SK-N-SH (cell line): ENCODE measurements around the gene ADAMTS4. TPM values are rescaled to one million over a fixed set of nuclear protein-coding genes. Genes with fewer than 3 reads are reported as not detected.
A peak's percentile ranks its signal among the peaks of the same experiment; 100 is the strongest.

Source experiments
- CTCF ChIA-PET: fragments of 300-600, 350-600 bp; formaldehyde crosslinking; extraction: SDS; loops from one replicate; lab custom pipeline; 2021; lab: Yijun Ruan, JAX
- POLR2A ChIA-PET: fragments of 350-600 bp; sonication (Branson Sonifier 250); formaldehyde crosslinking; extraction: SDS; loops from one replicate; lab custom pipeline; 2020; ENCODE audit warnings: antibody characterized with exemption, inconsistent platforms; lab: Yijun Ruan, JAX
- DNase-seq: peaks from one replicate; pipeline ENCODE4 v3.0.0; 2012
- H2AFZ ChIP-seq: fragments of 200-600 bp; sonication (generic); 2 replicates; pipeline ENCODE4 v1.8.1; 2016; ENCODE audit warnings: antibody characterized with exemption, mild to moderate bottlenecking, low read depth
- H3F3A ChIP-seq: fragments of 200-600 bp; sonication (generic); replicated peaks from 2 replicates; pipeline ENCODE3; 2016; ENCODE audit warnings: antibody characterized with exemption, mild to moderate bottlenecking; ENCODE audit not compliant: insufficient read depth
- H3K27ac ChIP-seq, 2 experiments: fragments of 200-500 bp in 1 of 2; fragments of 200-600 bp in 1 of 2; sonication (Bioruptor generic) in 1 of 2; sonication (generic), shearing (Covaris generic) in 1 of 2; 2 replicates each; pipeline versions ENCODE4 v1.5.1 to v1.6.1; 2014 to 2016; ENCODE audit warnings: low read depth in 2 of 2, inconsistent platforms in 1 of 2, low read length in 1 of 2, mild to moderate bottlenecking in 1 of 2, mixed read lengths in 1 of 2
- H3K27me3 ChIP-seq: fragments of 200-600 bp; sonication (generic), shearing (Covaris generic); 2 replicates; pipeline ENCODE4 v1.6.1; 2016; ENCODE audit warnings: mixed run types; ENCODE audit not compliant: insufficient read depth
- H3K36me3 ChIP-seq, 2 experiments: fragments of 200-500 bp in 1 of 2; fragments of 200-600 bp in 1 of 2; sonication (Bioruptor generic) in 1 of 2; sonication (generic) in 1 of 2; replicated peaks in 1 of 2; 2 replicates each; pipeline versions ENCODE3 to v1.5.1; 2014 to 2016; ENCODE audit warnings: low read length in 1 of 2, mild to moderate bottlenecking in 1 of 2; ENCODE audit not compliant: insufficient read depth in 2 of 2, control insufficient read depth in 1 of 2
- H3K4me1 ChIP-seq, 2 experiments: fragments of 200-500 bp in 1 of 2; fragments of 200-600 bp in 1 of 2; sonication (Bioruptor generic) in 1 of 2; sonication (generic), shearing (Covaris generic) in 1 of 2; 2 replicates each; pipeline versions ENCODE4 v1.5.1 to v1.6.1; 2014 to 2016; ENCODE audit warnings: low read depth in 1 of 2, low read length in 1 of 2, mixed run types in 1 of 2; ENCODE audit not compliant: insufficient read depth in 2 of 2, control insufficient read depth in 1 of 2
- H3K4me2 ChIP-seq: fragments of 200-600 bp; sonication (generic), shearing (Covaris generic); 2 replicates; pipeline ENCODE4 v1.6.1; 2017; ENCODE audit warnings: mixed run types
- H3K4me3 ChIP-seq, 2 experiments: fragments of 200-500 bp in 1 of 2; fragments of 200-600 bp in 1 of 2; sonication (Bioruptor generic) in 1 of 2; sonication (generic), shearing (Covaris generic) in 1 of 2; 2 replicates each; pipeline versions ENCODE4 v1.5.1 to v1.8.1; 2014 to 2016; ENCODE audit warnings: low read depth in 2 of 2, inconsistent platforms in 1 of 2, low read length in 1 of 2, mild to moderate bottlenecking in 1 of 2, mixed read lengths in 1 of 2, moderate library complexity in 1 of 2
- H3K79me2 ChIP-seq: fragments of 200-600 bp; sonication (generic); 2 replicates; pipeline ENCODE4 v1.8.1; 2017; ENCODE audit warnings: mild to moderate bottlenecking; ENCODE audit not compliant: insufficient read depth
- H3K9ac ChIP-seq: fragments of 200-600 bp; sonication (generic); 2 replicates; pipeline ENCODE4 v1.6.1; 2017; ENCODE audit warnings: mixed run types
- H3K9me2 ChIP-seq: fragments of 200-600 bp; sonication (generic); 2 replicates; pipeline ENCODE4 v1.6.1; 2017; ENCODE audit warnings: mixed run types
- H3K9me3 ChIP-seq: fragments of 200-600 bp; sonication (generic); 2 replicates; pipeline ENCODE4 v1.6.1; 2017; ENCODE audit warnings: mixed run types, mild to moderate bottlenecking, moderate library complexity
- H4K20me1 ChIP-seq: fragments of 200-600 bp; sonication (generic); 2 replicates; pipeline ENCODE4 v1.6.1; 2017; ENCODE audit warnings: mild to moderate bottlenecking, mixed run types; ENCODE audit not compliant: insufficient read depth
- CHD2 ChIP-seq: fragments of 150-350 bp; IDR thresholded peaks from 2 replicates; pipeline ENCODE4 v1.6.1; 2018; ENCODE audit warnings: low read length; ENCODE audit not compliant: partially characterized antibody
- CTCF ChIP-seq: fragments of 200-600 bp; sonication (generic); IDR thresholded peaks from 2 replicates; pipeline ENCODE4 v1.6.1; 2017; ENCODE audit warnings: antibody characterized with exemption, mild to moderate bottlenecking, moderate library complexity
- EP300 ChIP-seq, 2 experiments: IDR thresholded peaks; 2 replicates each; pipeline versions ENCODE4 v1.4.0 to v1.6.1; 2012; ENCODE audit warnings: borderline replicate concordance in 1 of 2, low read depth in 1 of 2, low read length in 1 of 2
- EZH2phosphoT487 ChIP-seq: fragments of 200-600 bp; sonication (generic); IDR thresholded peaks from 2 replicates; pipeline ENCODE4 v1.6.1; 2017; ENCODE audit warnings: low read depth, mixed run types, mild to moderate bottlenecking, antibody characterized with exemption, moderate library complexity, borderline replicate concordance
- FOXJ3 ChIP-seq: sonication (generic); formaldehyde crosslinking; IDR thresholded peaks from 2 replicates; pipeline ENCODE4 v1.5.1; 2020; ENCODE audit warnings: mild to moderate bottlenecking, missing genetic modification reagents
- FOXM1 ChIP-seq: IDR thresholded peaks from 2 replicates; pipeline ENCODE4 v1.4.0; 2012; ENCODE audit warnings: low read depth, mild to moderate bottlenecking
- GABPA ChIP-seq: IDR thresholded peaks from 2 replicates; pipeline ENCODE4 v1.4.0; 2012; ENCODE audit warnings: low read depth, mild to moderate bottlenecking
- GATA2 ChIP-seq: sonication (generic); formaldehyde crosslinking; IDR thresholded peaks from 2 replicates; pipeline ENCODE4 v1.5.0; 2020; ENCODE audit warnings: mild to moderate bottlenecking, missing genetic modification reagents
- IRF3 ChIP-seq: fragments of 150-350 bp; IDR thresholded peaks from 2 replicates; pipeline ENCODE4 v1.6.1; 2016; ENCODE audit warnings: mild to moderate bottlenecking, low read depth, low read length
- JUND ChIP-seq: IDR thresholded peaks from 2 replicates; pipeline ENCODE4 v1.4.0; 2012
- MAX ChIP-seq: IDR thresholded peaks from 2 replicates; pipeline ENCODE4 v1.4.0; 2012; ENCODE audit warnings: low read depth
- NRF1 ChIP-seq: IDR thresholded peaks from 2 replicates; pipeline ENCODE4 v1.6.1; 2012; ENCODE audit warnings: low read depth, mild to moderate bottlenecking, low read length
- POLR2AphosphoS5 ChIP-seq: IDR thresholded peaks from 2 replicates; pipeline ENCODE4 v1.6.1; 2012; ENCODE audit warnings: low read depth, low read length
- RAD21 ChIP-seq: IDR thresholded peaks from 2 replicates; pipeline ENCODE4 v1.6.1; 2012; ENCODE audit warnings: mild to moderate bottlenecking, low read length
- RCOR1 ChIP-seq: fragments of 150-350 bp; IDR thresholded peaks from 2 replicates; pipeline ENCODE4 v1.6.1; 2017; ENCODE audit warnings: antibody characterized with exemption, low read length
- REST ChIP-seq: IDR thresholded peaks from 2 replicates; pipeline ENCODE4 v1.6.1; 2012; ENCODE audit warnings: mild to moderate bottlenecking, low read depth, low read length, moderate library complexity
- SMC3 ChIP-seq: IDR thresholded peaks from 2 replicates; pipeline ENCODE4 v1.6.1; 2012; ENCODE audit warnings: low read depth, low read length, improper control_type of control experiment
- TCF12 ChIP-seq: IDR thresholded peaks from 2 replicates; pipeline ENCODE4 v1.4.0; 2012
- ZBTB33 ChIP-seq: IDR thresholded peaks from 2 replicates; pipeline ENCODE4 v1.4.0; 2012; ENCODE audit warnings: low read depth, borderline replicate concordance
- WGBS: methylation state at CpG from one replicate; pipeline ENCODE4 v1.1.6; 2017; ENCODE audit warnings: low lambda C conversion rate; 5-methylcytosine and 5-hydroxymethylcytosine counted together
- polyA plus RNA-seq, 3 experiments: library from polyadenylated mRNA; depleted of rRNA; stranded (reverse); fragments of >200 nt; gene quantifications; 2 replicates each; pipeline ENCODE4 v1.2.3, GENCODE V29; 2012

ADAMTS4 gene
- polyA plus RNA-seq, 1 of the 3 experiments (the other 2 are of a cell fraction): 1.2 TPM

GRCh38 chr1:161177112-161177935 lies 21.5 kb downstream of the ADAMTS4 start, which contains the start of gene B4GALT3 (continued):
- TF ChIP-seq JUND (no peak), IRF3 (no peak), RAD21 (peak; percentile 43), POLR2AphosphoS5 (peak; percentile 87), TCF12 (no peak), RCOR1 (no peak), NRF1 (no peak), SMC3 (no peak), CTCF (no peak), FOXJ3 (CRISPR knock-in tag) (no peak)

- no peak for DNase-seq
- Histone ChIP-seq H3K4me2 (peak overlapping the region; percentile 98), H3K27me3 (no peaks in the 10 kb centered on the region), H3F3A (peaks cover 5% of the 10 kb centered on the region), H3K27ac (peak overlapping the region in 1 of 2 experiments; percentile 77; a peak in 1 of 4 replicates), H3K79me2 (peaks cover 17% of the 10 kb centered on the region), H3K9me3 (no peaks in the 10 kb centered on the region), H3K9ac (peak overlapping the region; percentile 77), H3K4me3 (peak overlapping the region; percentile 73), H4K20me1 (no peaks in the 10 kb centered on the region), H3K4me1 (peaks cover 0 to 18% of the 10 kb centered on the region in 2 experiments; a peak in 1 of 4 replicates), H3K36me3 (peaks cover 29 to 37% of the 10 kb centered on the region in 2 experiments), H2AFZ (peak overlapping the region; percentile 87), H3K9me2 (no peaks in the 10 kb centered on the region)
- ChIA-PET POLR2A (interaction anchor here (1.4 kb wide), 1 partner anchor 11 kb away, joined by 11 read pairs; the partner anchor contains the start of gene PPOX), CTCF (interaction anchor here (1.1 to 4.1 kb wide), 4 partner anchors 9 to 49 kb away, joined by 5 to 29 read pairs (median 5); partner anchors contain the start of genes NDUFS2, PPOX and TOMM40L)
- 13% methylated on average over 17 of the region's 17 CpGs for WGBS
- no peak for TF ChIP-seq GABPA
- TF ChIP-seq EZH2phosphoT487: no peak
- TF ChIP-seq ZBTB33: no peak
- TF ChIP-seq RAD21: no peak
- TF ChIP-seq FOXM1: no peak
- no peak for TF ChIP-seq JUND
- no peak for TF ChIP-seq POLR2AphosphoS5
- TF ChIP-seq CHD2: no peak
- no peak for TF ChIP-seq MAX
- no peak for TF ChIP-seq REST
- TF ChIP-seq GATA2 (CRISPR knock-in tag): no peak
- TF ChIP-seq EP300 (IDR thresholded peaks at IDR 0.05; ENCODE audit: borderline replicate concordance in 1 of 2, low read depth in 1 of 2, low read length in 1 of 2): no peak
Observed at GRCh38 chr1:161176468-161177111, 22.3 kb downstream of the ADAMTS4 start.
